ENCODE data around the gene CACNA1C.

CACNA1C gene

DNA sequence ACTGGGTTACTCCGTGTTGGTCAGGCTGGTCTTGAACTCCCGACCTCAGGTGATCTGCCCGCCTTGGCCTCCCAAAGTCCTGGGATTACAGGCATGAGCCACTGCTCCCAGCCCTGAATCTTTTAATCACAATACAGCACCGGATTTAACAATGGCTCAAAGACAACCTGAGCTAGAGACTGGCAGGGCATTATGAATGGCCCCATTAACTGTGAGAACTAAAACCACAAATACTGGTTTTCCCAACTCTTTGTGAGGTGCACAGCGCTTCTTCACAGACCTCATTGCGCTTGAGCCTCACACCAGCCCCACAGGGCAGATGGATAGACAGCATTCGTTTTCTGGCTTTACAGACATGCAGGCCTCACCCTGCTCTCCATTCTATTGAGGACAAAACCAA lies 634.9 kb downstream of the CACNA1C start:
- TF ChIP-seq POLR2A (IDR thresholded peaks at IDR 0.05; ENCODE audit: extremely low read depth, insufficient read length) = no peak
- TF ChIP-seq MYC (IDR thresholded peaks at IDR 0.05; ENCODE audit: low read depth, low read length) = no peak
- TF ChIP-seq, protein P1, sequence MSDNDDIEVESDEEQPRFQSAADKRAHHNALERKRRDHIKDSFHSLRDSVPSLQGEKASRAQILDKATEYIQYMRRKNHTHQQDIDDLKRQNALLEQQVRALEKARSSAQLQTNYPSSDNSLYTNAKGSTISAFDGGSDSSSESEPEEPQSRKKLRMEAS (IDR thresholded peaks at IDR 0.05; ENCODE audit: low read depth, low read length) = no peak
- TF ChIP-seq, protein P2, sequence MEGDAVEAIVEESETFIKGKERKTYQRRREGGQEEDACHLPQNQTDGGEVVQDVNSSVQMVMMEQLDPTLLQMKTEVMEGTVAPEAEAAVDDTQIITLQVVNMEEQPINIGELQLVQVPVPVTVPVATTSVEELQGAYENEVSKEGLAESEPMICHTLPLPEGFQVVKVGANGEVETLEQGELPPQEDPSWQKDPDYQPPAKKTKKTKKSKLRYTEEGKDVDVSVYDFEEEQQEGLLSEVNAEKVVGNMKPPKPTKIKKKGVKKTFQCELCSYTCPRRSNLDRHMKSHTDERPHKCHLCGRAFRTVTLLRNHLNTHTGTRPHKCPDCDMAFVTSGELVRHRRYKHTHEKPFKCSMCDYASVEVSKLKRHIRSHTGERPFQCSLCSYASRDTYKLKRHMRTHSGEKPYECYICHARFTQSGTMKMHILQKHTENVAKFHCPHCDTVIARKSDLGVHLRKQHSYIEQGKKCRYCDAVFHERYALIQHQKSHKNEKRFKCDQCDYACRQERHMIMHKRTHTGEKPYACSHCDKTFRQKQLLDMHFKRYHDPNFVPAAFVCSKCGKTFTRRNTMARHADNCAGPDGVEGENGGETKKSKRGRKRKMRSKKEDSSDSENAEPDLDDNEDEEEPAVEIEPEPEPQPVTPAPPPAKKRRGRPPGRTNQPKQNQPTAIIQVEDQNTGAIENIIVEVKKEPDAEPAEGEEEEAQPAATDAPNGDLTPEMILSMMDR (IDR thresholded peaks at IDR 0.05; ENCODE audit: low read depth, low read length) = no peak
- no peak for DNase-seq (ENCODE audit: low read depth)
- H3K4me3 ChIP-seq (ENCODE audit: low read depth, low read length) = no peak overlapping the region

GRCh38 chr12:2688381-2688931 lies 635.7 kb downstream of the CACNA1C start:
- TF ChIP-seq, protein P2 (IDR thresholded peaks at IDR 0.05; ENCODE audit: low read depth, low read length) = no peak
- TF ChIP-seq MYC (IDR thresholded peaks at IDR 0.05; ENCODE audit: low read depth, low read length) (no peak), POLR2A (IDR thresholded peaks at IDR 0.05; ENCODE audit: extremely low read depth, insufficient read length) (no peak)
- TF ChIP-seq, protein P1 (IDR thresholded peaks at IDR 0.05; ENCODE audit: low read depth, low read length) = no peak
- no peak for DNase-seq (ENCODE audit: low read depth)
- H3K4me3 ChIP-seq (ENCODE audit: low read depth, low read length) = no peak overlapping the region

DNA sequence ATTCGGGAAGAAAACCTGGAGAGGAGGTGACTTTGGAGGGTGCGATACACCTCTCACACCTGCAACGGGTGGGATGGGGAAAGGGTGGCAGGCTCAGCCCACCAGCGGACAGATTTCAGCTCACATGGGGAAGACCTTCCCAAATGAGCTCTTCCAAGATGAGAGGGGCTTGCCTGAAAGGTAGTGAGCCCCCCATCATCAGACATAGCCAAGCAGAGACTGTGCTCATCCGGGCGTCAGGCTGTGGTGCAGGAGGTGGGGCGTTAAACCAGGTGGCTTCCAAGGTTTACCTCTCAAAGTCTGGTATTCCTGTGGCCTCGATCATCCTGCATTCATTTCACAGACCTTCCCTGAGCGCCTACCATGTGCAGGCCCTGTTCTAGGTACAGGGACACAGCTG lies 636.6 kb downstream of the CACNA1C start:
- H3K4me3 ChIP-seq (ENCODE audit: low read depth, low read length) = no peak overlapping the region
- DNase-seq (ENCODE audit: low read depth) = no peak
- TF ChIP-seq POLR2A (IDR thresholded peaks at IDR 0.05; ENCODE audit: extremely low read depth, insufficient read length) (no peak), MYC (IDR thresholded peaks at IDR 0.05; ENCODE audit: low read depth, low read length) (no peak)
- TF ChIP-seq, protein P2 (IDR thresholded peaks at IDR 0.05; ENCODE audit: low read depth, low read length) = no peak
- TF ChIP-seq, protein P1 (IDR thresholded peaks at IDR 0.05; ENCODE audit: low read depth, low read length) = no peak

- H3K4me3 ChIP-seq (ENCODE audit: low read depth, low read length) = no peak overlapping the region
- TF ChIP-seq, protein P2 (IDR thresholded peaks at IDR 0.05; ENCODE audit: low read depth, low read length) = no peak
- TF ChIP-seq MYC (IDR thresholded peaks at IDR 0.05; ENCODE audit: low read depth, low read length) (no peak), POLR2A (IDR thresholded peaks at IDR 0.05; ENCODE audit: extremely low read depth, insufficient read length) (no peak)
- TF ChIP-seq, protein P1 (IDR thresholded peaks at IDR 0.05; ENCODE audit: low read depth, low read length) = no peak
- DNase-seq (ENCODE audit: low read depth) = no peak
Observed at GRCh38 chr12:2689879-2690278, 637.1 kb downstream of the CACNA1C start.

- TF ChIP-seq POLR2A (IDR thresholded peaks at IDR 0.05; ENCODE audit: extremely low read depth, insufficient read length) (no peak), MYC (IDR thresholded peaks at IDR 0.05; ENCODE audit: low read depth, low read length) (no peak)
- TF ChIP-seq, protein P1 (IDR thresholded peaks at IDR 0.05; ENCODE audit: low read depth, low read length) = no peak
- TF ChIP-seq, protein P2 (IDR thresholded peaks at IDR 0.05; ENCODE audit: low read depth, low read length) = no peak
- H3K4me3 ChIP-seq (ENCODE audit: low read depth, low read length) = no peak overlapping the region
- no peak for DNase-seq (ENCODE audit: low read depth)
Observed at GRCh38 chr12:2690348-2691005, 637.7 kb downstream of the CACNA1C start.
